Activated CD8-positive, alpha-beta memory T cell treated with anti-CD3 and anti-CD28 coated beads, Interleukin-2, amount 50 U/mL, for 1 hour (primary cell): ENCODE measurements around the gene ZNF148.

Source experiments
- DNase-seq: peaks from one replicate; pipeline ENCODE4 v3.0.0-alpha.2; 2020; ENCODE audit errors: extremely low read depth

The ZNF148 gene

DNA sequence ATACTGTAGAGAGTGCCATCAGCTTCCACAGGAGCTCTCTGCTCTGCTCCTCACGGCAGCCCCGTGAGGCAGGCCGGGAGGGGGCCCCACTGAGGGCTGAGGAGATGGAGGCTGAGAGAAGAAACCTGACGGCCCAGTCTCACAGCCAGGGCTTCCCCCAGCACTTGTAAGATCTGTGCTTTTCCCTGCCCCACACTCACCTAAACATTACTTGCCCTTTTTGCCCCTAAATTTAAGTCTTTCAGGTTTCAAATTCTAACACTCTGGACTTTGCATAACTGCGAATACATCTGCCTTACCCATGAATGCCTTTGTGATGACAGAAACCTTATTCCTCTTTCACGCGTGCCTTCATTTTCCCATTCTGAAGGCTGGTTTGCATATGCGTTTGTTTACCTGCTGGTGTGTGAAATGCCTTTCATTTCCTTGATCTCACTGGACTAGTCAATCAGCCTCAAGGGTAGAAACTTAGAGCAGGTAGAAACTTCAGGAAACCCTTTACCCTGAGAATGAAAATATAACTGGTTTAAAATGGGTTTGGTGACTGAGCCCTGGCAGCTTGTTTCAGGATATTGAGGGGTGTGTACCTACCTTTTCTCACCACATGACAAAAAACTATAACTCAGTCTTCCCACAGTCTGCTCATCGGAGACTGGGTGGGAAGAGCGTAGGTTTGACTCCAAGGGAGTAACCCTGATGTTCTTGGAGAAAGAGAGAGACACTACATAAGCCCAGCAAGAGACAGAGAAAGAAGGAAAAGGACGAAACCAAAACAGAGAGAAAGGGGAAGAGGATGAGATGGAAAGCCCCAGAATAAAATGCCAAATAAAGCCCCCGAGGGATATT, 182.7 kb downstream of the ZNF148 start:
- no peak for DNase-seq

GRCh38 chr3:125191730-125192129, 183.4 kb downstream of the ZNF148 start:
- DNase-seq: no peak

GRCh38 chr3:125191256-125191655, 183.9 kb downstream of the ZNF148 start:
- no peak for DNase-seq

GRCh38 chr3:125190786-125191185, 184.3 kb downstream of the ZNF148 start:
- no peak for DNase-seq

DNA sequence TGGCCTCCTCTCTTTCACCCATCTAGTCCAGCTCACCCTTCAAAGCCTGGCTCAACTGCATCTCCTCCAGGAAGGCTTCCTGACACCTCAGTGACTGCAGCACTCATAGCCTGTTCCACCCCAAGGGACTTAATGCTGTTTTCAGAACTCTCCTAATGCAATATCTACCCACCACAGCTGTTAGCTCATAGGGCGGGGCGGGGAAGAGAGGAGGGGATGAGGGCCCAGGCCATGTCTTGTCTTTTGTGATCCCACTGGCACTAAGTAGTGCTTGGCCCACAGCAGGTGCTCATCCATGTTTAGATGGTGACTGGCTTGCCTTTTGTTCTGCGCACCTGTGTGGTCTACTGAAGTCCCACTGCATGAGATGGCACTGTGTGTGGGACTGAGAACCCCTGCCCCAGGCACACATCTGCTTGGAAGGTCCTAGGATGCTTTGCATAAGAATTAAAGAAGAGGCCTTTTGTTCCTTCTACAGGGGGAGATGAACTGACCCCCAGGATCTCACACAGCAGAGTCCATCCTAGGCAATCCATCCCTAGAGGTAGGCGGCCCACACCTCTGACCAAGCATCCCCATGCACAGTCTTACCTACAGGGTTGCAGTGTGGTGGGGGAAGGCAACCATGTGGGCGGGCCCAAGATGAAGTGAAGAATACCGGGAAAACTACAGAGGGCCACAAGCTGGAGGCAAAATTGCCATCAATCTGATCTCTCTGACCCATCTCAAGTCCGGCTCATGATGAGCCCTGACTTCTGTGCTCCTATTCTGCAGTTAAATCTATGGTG, 185.6 kb downstream of the ZNF148 start:
- DNase-seq: no peak

DNA sequence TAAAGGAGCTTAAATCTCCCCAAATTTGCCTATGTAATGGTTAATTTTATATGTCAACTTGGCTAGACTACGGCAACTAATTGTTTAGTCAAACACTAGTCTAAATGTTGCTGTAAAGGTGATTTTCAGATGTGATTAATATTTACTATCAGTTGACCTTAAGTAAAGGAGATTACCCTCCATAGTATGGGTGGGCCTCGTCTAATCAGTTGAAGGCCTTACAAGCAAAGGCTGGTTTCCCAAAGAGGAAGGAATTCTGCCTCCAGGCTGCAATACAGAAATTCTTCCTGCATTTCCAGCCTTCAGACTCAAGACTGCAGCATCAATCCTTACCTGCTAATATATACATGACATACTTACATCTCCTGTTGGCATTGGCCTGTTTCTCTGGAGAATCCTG, 186.2 kb downstream of the ZNF148 start:
- DNase-seq: no peak

- DNase-seq: no peak
These were observed 187.6 kb downstream of the ZNF148 start for GRCh38 chr3:125187599-125187910.

DNA sequence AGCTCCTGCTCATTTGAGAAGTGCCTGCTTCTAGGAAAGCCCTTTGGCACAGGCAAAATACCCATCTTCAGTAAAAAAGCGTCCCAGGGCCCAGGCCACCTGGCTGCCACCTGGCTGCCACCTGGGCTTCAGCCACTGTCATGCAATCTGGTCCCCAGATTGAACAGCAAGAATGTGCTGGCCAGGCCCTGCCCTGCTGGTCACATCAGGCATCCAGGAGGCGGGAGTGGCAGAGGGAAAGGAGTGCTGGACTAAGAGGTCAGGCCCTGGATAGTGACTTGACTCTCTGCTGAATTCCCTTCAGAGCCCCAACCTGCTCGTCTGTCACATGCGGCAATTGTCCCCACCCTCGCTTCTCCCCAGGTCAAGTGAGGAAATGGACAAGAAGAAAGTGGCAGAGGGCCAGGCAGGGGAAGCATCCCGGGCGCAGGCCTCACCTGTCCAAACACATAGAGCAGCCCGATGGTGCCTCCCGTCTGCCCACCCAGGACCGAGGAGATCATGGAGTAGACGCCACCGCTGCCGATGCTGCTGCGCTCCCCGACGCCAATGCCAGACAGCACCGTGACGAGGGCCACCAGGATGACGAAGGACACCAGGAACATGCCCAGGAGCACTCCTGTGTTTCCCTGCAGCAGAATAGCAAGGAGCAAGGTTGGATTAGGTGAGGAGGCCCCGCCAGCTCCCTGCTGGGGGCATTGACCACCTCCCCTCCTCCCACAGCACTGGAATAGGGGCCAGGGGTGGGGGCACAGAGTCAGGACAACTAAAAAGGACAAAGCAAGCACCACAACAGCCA, 188.1 kb downstream of the ZNF148 start:
- no peak for DNase-seq

- no peak for DNase-seq
These were observed 188.8 kb downstream of the ZNF148 start for GRCh38 chr3:125186261-125186787.

DNA sequence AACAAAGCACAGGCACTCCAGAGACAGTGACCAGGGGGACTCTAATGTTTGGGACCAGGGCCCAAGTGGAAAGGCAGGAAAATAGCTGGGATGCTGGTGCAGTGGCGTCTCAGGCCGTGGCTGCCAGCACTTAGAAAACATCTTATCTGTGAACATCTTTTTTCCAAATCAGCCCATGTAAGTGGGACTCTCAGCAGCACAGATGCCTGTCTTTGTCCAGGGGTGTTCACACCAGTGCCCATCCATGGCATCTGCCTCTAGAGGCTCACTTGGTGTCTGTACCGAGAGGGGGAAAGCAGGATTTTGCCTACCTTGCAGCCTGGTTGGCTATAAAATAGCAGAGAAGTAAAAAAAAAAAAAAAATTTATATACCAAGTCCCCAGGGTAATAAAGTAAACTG, 189.3 kb downstream of the ZNF148 start:
- DNase-seq: no peak

DNA sequence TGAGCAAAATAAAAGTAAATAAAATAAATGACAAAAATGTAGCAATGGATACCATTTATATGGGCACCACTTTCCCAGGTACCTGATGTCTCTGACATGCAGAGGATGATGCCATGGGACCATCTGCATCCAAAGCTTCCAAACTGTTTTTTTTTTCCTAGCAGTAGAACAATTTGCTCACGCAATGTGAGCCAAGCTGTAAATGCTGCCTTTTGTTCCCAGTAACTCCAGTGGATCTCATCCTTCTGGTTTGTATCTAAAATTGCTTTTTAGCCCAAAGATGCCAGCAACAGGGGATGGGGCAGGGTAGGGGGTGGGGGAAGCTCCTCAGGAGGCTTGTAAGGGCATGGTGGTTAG, 195.3 kb downstream of the ZNF148 start:
- no peak for DNase-seq

DNA sequence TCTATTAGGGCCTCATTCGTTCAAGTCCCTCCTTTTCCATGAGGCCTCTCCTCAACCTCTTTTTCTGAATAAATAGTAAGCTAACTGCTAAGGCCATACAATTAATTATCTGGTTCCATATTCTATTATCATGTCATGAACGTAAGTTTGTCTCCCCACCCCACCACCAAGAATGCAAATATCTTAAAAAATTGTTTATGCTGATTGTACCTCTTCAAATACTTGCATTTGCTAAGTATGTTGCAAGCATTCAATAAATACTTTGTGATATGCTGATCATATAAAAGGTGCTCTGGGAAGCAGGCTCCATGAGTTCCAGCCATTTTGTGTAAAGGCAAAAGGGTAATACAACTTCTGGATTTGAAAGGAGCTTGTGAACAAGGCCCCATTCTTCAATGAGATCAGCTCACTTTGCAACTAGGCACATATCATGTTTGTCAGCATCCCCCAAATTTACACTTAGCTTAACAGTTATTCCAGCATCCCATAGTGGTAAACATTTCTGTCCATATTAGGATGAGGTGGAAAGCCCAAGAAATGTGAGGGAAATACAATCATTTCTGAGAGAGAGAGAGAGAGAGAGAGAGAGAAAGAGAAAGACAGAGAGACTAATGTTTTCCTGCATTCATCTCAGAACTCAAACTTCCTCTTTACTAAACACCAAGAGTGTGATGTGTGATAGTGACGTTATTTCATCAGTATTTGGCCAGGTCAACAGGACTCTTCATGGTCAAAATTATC, 195.8 kb downstream of the ZNF148 start:
- no peak for DNase-seq

- DNase-seq: no peak
These were observed 197.4 kb downstream of the ZNF148 start for GRCh38 chr3:125177746-125178145.
